Left colon (tissue), 2 donors: Measurements from ENCODE around the gene SHPK. TPM values are rescaled to one million over a fixed set of nuclear protein-coding genes. Genes with fewer than 3 reads are reported as not detected.
"Not testable (repeated sequence)": the region's sequence is repeated elsewhere in the genome, so short reads cannot be mapped to it uniquely, and the experiment has no call there.

ENCODE experiments used
- ATAC-seq: fragments of 200-7000 bp; cut with Tn5 transposase; one replicate; pipeline ENCODE4 v1.9.1; 2020; ENCODE audit warnings: mild to moderate bottlenecking, moderate library complexity
- DNase-seq, 2 donors: peaks; one replicate each; pipeline ENCODE4 v3.0.0-alpha.2; 2020
- intact Hi-C, 2 donors: fragments of 100-400 bp; cut with DNase I in 1 of 2; cut with micrococcal nuclease in 1 of 2; formaldehyde crosslinking; loops; one replicate each; pipeline versions ENCODE4 v1.11.2 to v1.14.0; 2022; cut with DNase I, micrococcal nuclease
- total RNA-seq, 2 donors: library from RNA; stranded (reverse); fragmentation: NEBNext Ultra II Directional; extraction: Animal tissue kit (Norgen Biotek cat#: 25700); gene quantifications; one replicate each; pipeline ENCODE4 v1.2.1, GENCODE V29; 2021
- donor health status: DM: no; HTN: no; CAD: no.
- donor health status: DM: yes; HTN: yes; CAD: no.

SHPK gene
- total RNA-seq, 2 donors from 2014 or later = 19.1 to 19.6 TPM

DNA sequence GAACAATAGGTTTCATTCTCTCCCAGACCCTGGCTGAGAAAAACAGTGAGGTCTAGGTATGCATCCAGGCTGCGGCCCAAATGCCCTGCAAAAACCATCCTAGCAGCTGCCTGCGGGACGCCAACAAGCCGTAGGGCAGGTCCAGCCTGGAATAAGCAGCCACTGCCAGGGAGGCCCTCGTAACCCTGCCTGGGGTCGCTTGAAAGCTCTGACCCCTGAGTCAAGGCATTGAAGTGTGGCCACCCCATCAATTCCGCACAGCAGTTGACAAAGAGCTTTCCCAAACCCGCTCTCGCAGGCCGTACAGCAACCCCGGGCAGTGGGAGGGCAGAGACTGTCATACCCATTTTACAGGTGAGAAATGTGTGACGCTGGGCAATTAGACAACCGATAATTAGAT, 38.0 kb downstream of the SHPK start:
- intact Hi-C loops = no loop called here
- DNase-seq = no peak
- ATAC-seq = no peak

DNA sequence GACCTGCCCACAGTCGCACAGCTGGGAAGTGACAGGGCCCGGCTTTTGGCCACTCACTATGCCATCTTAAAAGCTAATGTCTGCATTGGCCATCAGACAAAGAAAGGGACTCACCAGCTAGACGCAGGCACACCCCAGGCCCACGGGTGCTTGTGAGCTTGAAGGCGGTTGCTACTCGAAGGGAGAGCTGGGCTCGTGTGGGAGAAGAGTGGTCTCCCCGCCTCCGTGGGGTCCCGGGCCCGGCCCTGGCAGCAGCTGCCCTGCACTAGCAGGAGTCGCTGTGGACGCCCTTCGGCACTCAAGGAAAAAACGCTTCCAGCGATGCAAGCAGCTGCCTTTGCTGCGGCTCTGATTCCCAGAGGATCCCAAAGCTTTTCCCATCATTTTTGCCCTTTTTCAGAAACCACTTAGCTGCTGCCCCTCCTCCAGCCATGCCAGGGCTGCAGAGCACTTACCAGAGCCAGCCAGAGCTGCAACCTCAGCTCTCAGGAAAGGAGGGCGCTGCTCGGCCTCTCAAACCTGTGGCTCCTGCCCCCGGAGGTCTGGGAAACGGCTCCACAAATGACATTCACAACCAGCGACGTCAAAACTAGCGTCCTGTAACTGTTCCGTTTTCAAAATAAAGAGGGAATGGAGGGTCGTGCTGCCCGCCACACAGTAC, 39.1 kb downstream of the SHPK start:
- intact Hi-C loops = no loop called here
- DNase-seq (no peak), ATAC-seq (no peak)

DNA sequence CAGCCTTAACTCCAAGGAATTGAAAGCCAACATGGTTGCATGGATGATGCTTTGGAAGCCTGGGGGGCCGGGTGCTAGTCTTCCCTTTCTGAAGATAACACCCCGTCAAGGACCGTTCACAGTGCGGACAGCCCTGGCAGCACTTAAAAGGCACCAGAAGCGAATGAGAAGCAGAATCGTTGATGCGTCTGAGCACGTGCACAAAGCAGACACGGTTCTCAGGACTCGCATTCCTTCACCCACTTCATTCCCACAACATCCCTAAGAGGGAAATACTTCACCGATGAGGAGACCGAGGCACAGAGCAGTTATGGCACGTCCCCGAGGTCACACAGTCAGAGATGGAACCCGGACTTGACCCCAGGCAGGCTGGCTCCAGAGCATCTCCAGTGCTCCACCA, 41.1 kb downstream of the SHPK start:
- DNase-seq (no peak), ATAC-seq (no peak)
- intact Hi-C loops = no loop called here

DNA sequence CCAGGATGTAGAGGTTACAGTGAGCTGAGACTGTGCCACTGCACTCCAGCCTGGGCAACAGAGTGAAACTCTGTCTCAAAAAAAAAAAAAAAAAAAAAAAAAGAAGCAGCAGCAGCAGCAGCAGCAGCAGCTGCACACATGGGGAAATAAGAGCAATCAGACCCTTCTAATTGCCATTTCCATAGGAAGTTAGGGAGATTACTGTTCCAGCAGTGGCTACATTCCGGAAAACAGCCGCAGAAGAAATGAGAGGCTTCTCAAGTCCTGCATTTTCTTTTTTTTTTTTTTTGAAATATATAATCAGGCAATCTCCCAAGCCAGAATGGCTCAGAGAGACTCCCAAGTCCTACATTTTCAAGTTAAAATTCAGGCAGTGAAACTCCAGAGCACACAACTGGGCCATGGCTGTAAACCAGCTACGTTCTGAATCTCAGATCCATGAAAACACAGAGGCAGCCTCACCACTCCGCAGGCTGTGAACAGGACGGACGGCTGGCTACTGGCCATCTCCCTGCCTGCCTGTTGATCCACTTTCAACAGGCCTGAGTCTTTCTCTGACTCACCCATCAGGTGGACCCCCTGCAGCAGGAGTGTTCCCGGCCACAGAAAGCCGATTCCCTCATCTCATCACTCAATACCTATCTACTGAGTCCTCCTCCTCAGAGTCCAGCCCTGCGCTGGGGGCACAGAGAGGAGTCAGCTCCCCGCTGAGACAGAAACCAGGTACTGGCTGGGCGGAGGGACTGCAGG, 41.8 kb downstream of the SHPK start:
- ATAC-seq (no peak), DNase-seq (no peak)
- intact Hi-C loops = no loop called here

DNA sequence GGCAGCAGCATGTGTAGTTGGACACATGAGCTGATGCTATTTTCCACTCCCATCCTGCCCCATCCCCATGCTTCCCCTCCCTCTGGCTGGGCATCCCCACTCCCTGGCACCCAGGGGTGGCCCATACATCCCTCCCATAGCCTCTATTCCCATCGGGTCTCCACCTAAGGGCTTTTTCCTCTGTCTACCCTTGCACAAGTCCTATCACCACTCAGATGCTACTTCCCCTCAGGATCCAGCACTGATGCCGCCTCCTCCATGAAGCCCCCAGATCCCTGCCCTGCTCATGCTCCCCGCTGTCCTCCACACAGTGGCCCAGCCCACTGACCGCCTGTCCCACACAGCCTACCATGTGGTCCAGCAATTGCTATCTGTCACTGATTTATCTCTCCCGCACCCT, 42.7 kb downstream of the SHPK start:
- DNase-seq = no peak
- ATAC-seq = no peak
- intact Hi-C loops = no loop called here

DNA sequence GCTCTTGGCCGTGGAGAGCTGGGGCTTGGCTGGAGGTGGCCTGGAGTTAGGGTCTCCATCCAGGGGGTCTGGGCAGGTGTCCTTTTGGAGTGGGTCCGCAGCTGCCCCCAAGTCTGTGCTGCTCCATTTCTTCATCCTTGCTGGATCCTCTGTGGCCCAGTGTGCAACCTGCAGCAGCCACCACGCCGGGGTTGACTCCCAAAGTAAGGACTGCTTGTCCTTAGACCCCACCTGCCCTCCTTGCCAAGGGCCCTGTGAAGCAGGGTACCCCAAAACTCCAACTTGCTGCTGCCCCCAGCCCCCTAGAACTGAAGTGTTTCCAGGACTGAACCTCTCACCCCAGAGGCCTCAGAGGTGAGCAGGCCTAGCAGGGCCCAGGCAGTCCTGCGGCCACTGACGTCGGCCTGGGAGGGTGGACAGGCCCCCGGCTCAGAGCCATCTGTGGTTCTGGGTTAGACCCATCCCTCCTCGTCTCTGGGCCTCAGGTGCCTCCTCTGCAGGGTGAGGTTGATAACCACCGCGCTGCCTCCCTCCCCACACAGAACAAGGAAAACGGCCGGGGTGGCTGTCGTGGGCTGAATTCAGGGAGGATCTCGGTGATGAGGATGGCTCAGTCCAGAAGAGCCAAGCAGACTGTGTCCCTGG, 43.7 kb downstream of the SHPK start:
- intact Hi-C loops = no loop called here
- DNase-seq (no peak), ATAC-seq (no peak)

DNA sequence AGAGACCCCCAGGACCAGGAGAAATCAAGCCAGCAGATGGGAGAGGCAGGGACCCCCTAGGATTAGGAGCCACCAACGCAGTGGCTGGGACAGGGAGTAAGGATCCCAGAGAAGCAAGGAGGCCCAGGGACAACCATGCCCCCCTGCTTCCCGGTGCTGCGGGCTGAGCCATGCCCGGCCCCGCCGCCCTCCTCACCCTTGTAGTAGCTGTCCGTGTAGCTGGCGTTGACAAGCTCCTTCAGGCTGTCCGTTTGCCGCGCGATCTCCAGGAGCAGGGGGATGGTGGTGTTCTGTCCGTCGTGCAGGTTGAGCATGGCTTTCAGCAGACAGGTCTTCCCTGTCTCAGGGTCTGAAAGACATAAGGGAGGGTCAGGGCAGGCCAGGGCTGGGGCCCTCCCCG, 45.3 kb downstream of the SHPK start:
- intact Hi-C loops = no loop called here
- ATAC-seq = no peak
- no peak for DNase-seq

DNA sequence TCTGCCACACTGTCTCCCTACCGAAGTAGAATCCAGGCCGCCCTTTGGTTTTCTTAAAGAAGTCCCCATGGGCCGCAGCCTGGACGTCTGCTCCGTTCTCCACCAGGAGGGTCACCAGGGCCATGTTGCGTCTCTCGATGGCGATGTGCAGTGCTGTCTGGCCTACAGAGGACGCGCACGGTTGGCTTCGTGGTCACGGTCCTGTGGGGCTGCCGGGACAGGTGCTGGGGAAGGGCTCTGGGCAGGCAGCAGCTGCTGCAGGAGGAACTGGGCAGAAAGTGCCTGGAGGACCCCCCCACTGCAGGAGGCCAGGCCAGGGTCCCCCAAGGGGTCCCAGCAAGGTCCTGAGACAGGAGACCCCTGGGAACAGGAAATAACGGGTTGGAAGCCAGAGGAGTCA, 45.8 kb downstream of the SHPK start:
- no peak for ATAC-seq
- no peak for DNase-seq
- intact Hi-C loops = no loop called here

DNA sequence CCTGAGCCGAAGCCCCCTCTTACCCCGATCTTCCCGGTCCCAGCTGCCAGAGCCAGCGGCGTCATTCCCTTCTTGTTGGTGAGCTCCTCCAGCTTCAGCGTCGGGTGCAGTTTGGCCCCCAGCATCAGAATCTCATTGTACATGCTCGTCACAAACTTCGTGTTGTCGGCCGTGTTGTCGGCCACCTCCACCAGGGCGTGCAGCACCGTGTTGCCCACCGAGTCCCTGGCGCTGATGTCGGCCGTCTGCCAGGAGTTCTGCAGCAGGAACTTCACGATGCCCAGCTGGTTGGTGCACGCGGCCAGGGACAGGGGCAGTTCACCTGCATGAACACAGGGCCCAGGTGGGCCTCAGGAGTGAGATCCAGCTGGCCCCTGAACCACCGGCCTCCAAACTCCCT, 46.3 kb downstream of the SHPK start:
- ATAC-seq = no peak
- DNase-seq = no peak
- intact Hi-C loops = no loop called here

DNA sequence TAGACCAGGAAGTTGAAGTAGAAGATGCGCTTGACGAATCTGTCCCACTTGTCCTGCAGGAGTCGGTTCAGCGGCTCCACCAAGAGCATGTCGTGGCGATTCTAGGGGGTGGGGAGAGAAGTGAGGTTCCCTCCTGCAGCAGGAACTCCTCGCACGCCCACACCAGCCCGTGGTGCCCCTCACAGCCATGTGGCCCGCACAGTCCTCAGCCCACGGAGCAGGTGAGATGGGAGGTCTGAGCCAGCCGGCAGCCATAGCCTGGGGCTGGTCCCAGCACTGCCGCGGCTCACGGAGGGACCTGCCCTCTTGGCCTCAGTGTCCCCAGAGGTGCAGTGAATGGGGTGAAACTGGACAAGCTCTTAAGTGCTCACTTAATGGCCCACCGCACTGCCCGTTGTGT, 50.2 kb downstream of the SHPK start:
- no peak for DNase-seq
- no peak for ATAC-seq
- intact Hi-C loops = no loop called here

DNA sequence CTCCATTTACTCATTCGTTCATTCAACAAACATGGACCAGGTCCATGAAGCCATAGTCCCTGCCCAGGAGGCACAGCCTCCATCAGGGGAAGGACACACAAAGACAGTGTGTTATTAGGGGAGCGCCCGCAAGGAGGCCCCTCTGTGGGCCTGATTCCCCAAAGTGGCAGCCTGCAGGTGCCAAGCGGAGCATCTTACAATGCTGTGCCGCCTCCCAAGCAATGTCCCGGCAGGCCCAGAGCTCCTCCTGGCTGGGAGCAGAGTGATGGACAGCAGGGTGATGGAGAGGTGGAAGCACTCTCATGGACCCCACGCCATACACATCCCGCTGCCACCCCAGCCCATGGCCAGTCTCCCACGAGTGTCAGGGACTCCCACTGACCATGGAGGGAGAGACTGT, 52.6 kb downstream of the SHPK start:
- intact Hi-C loops = no loop called here
- ATAC-seq (no peak), DNase-seq (no peak)

DNA sequence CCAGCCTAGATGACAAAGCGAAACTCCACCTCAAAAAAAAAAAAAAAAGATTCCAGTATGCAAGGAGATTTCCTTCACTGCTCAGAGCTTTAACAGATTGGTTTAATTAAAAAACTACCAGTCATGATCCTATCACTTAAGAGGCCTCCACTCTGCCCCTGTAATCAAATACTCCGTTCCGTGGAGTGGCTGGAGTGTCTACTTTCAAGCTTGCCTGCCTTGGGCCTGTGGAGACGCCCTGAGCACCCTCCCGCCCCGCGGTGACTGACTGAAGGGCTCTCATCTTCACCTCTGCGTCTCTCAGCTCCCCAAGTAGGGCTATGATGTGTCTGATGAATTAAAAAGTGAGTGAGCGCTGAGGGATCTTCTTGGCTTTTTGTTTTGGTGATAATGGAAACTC, 53.1 kb downstream of the SHPK start:
- intact Hi-C loops = no loop called here
- no peak for DNase-seq
- ATAC-seq = no peak

DNA sequence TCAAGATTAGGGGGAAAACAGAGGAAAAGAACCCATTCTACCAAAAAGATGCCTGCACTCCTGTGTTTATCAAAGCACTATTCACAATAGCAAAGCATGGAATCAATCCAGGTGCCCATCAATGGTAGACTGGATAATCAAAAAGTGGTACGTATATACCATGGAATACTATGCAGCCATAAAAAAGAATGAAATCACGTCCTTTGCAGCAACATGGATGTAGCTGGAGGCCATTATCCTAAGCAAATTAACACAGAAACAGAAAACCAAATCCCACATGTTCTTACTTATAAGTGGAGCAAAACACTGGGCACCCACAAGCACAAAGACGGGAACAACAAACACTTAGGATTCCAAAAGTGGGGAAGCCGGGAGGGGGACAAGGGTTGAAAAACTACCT, 57.4 kb downstream of the SHPK start:
- DNase-seq, intact Hi-C loops, ATAC-seq: not testable (repeated sequence)

DNA sequence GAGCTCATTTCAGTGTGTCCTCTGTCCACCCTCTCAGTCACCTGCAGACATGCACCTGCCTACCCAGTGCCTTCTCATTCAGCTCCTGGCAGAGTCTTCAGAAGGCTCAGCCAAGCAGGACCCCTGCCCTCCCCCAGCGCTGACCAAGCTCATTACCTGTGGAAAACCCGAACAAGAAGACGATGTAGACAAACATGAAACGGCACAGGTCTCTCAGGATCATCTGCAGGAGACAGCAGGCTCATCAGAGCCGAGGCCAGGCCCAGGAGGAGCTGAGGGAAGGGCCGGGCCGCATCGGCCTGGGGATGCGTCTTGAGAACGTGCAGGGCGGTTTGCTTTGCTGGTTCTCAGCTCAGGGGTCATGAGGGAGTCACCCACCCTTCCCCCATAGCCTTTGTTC, 59.1 kb downstream of the SHPK start:
- DNase-seq (no peak), ATAC-seq (no peak)
- intact Hi-C loops = no loop called here

DNA sequence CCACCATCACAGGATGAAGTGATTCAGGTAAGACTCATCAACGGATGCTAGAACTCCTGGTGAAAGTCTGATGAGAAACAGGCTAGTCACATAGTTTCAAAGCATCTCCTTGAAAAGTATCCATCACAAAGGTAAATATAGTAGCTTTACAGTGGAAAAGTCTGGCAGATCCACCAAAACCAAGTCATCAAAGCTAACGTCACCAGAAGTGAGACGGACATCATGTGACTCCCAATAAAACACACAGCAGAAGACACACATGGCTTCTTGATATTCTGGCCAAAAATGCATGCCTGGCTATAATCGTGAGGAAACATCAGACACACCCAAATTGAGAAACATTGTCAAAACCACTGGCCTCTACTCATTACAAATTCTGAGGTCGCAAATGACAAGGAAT, 60.5 kb downstream of the SHPK start:
- DNase-seq = no peak
- no peak for ATAC-seq
- intact Hi-C loops = no loop called here

DNA sequence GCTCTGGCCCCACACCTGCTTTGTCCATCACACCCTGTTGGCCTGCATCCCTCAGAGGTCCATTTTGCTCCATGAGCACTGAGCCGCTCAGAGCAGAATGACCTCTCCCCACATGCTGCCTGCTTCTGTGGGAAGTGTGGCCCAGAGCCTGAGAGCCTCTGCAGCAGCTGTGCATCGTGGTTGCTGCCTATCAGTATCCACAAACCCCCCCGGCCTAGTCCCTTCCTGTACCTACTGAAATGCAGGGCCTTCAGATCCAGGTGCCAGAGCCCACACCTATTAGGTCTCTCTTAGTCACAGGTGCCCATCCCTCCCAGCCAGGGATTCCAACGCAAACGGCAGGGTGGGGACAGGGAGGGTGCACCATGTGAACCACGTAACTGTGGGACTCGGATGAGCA, 61.8 kb downstream of the SHPK start:
- DNase-seq = no peak
- ATAC-seq = no peak
- intact Hi-C loops = no loop called here

DNA sequence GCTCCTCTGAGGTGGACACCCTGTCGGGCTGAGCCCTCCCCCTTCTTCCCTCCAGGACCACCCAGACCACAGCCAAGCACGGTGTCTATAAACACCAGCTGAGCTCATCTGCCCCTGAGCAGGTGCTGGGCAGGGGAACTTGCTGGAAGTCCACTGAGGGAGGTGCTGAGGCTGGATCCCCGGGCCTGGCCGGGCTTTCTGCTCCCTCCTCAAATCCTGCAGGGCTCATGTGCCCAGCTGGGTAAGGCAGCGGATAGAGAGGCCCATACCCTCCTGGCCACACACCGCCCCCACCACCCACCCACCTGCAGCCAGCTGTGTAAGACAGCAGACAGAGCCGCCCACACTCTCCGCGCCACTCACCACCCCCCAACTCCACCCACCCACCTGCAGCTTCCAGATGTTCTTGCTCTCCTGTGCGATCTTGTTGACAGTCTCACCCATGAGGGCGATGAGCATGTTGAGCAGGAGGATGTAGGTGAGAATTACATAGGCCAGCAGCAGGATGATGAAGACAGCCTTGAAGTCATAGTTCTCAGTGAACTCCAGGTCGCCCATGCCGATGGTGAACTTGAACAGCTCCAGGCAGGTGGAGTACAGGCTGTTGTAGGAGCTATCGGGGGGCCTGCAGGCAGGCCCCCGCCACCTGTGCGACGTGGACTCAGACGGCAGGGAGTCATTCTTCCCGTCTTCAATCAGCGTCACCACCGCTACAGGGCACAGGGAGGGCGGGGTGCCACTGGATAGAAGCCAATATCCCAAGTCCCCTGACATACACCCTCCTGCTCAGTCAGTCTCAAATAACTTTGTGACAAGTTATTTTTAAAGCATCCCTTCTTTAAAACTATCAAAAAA, 62.6 kb downstream of the SHPK start:
- DNase-seq (no peak), ATAC-seq (no peak)
- intact Hi-C loops = no loop called here

DNA sequence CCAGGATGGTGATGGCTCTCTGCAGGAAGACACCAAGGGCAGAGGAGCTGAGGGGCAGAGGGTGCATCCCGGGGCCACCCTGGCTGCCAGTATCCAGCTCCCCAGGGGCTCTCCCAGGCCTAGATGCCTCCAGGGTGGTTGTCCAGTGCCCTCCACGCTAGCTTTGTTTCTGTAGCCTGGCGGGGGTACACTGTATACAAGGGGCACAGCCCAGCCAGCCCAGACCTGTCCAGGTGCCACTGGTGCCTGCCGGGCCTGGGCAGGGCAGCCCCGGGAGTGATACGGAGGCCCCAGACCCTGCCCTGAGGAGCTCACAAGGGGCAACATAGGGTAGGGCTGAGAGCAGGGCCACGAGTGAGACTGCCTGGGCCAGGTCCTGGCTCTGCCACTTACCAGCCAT, 63.8 kb downstream of the SHPK start:
- ATAC-seq = no peak
- no peak for DNase-seq
- intact Hi-C loops = no loop called here

DNA sequence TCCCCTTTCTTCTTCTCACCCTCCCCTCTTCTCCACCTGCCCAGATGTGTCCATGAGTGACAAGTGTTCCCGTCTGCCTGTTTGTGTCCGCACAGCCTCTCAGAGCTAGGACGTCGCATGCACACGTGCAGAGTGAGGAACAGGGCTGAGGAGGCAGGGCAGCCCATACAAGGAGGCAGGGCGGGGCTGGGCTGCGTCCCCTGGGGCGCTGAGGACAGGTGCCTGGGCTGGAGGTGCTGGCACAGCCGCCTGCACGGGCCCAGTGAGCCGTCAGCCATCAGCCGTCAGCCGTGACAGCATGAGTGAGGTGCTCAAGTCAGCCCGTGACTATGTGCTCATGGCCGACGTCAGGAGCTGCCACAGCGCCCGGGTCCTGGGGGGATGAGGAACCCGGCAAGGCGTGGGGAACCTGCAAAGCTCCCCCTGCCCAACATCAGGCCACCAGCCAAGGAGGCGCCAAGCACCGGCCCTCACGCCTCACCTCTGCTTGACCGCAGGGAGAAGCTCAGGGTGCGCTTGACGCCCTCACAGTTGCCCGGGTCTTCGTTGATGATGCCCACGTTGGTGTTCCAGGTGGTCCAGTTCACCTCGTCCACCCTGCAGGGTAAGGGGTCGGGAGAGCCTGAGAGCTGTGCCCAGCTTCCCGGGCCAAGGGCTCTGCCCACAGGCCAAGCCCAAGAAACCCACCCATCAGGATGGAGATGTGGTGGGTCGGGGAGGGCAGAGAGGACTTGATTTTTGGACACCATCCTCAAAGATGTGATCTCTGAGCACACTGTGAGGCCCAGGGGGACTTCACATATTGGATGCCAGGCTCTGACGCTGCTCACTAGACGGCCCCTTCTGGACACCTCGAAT, 64.8 kb downstream of the SHPK start:
- ATAC-seq (no peak), DNase-seq (no peak)
- intact Hi-C loops = no loop called here
